BLaER1 treated with 17β-estradiol and CSF1 and Interleukin-3, amounts not matched to agents 10 nM and 100 nM (cell line): ENCODE results near the gene ARL13A.

Experiments
- H3K27ac ChIP-seq, 11 experiments: shearing (Covaris generic); formaldehyde crosslinking; 2 replicates each; pipeline ENCODE4 v1.8.1; 2022
- H3K27me3 ChIP-seq, 11 experiments: shearing (Covaris generic); formaldehyde crosslinking; 2 replicates each; pipeline ENCODE4 v1.8.1; 2022
- H3K36me3 ChIP-seq, 11 experiments: shearing (Covaris generic); formaldehyde crosslinking; 2 replicates each; pipeline ENCODE4 v1.8.1; 2022
- H3K4me1 ChIP-seq, 10 experiments: shearing (Covaris generic); formaldehyde crosslinking; 2 replicates each; pipeline ENCODE4 v1.8.1; 2022
- H3K4me2 ChIP-seq, 11 experiments: shearing (Covaris generic); formaldehyde crosslinking; 2 replicates each; pipeline ENCODE4 v1.8.1; 2022
- H3K4me3 ChIP-seq, 10 experiments: shearing (Covaris generic); formaldehyde crosslinking; 2 replicates each; pipeline ENCODE4 v1.8.1; 2022
- H3K9ac ChIP-seq, 11 experiments: shearing (Covaris generic); formaldehyde crosslinking; 2 replicates each; pipeline ENCODE4 v1.8.1; 2022
- H3K9me3 ChIP-seq, 11 experiments: shearing (Covaris generic); formaldehyde crosslinking; replicated peaks in 1 of 11; 2 replicates each; pipeline ENCODE4 v1.8.1; 2022
- H4K20me1 ChIP-seq, 11 experiments: shearing (Covaris generic); formaldehyde crosslinking; 2 replicates each; pipeline ENCODE4 v1.8.1; 2022
- Cebpa-rat ChIP-seq, 11 experiments: shearing (Covaris generic); IDR thresholded peaks; 2 replicates each; pipeline ENCODE4 v1.8.1; 2022

ARL13A gene

DNA sequence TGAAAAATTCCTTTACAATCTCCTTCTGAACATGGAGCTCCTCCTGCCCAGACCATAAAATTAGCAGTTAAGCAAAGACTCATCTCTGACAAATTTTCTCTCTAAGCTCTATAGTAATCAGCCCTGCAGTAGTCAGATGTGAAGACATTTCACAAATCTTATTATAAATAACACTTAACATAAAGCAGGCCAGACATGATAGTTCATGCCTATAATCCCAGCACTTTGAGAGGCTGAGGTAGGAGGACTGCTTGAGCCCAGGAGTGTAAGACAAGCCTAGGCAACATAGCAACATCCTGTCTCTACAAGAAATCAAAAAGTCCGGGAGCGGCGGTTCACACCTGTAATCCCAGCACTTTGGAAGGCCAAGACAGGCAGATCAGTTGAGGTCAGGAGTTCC is 52.5 kb downstream of the ARL13A start:
- Histone ChIP-seq H3K27me3 (no peaks in the 10 kb centered on the region), H3K9ac (no peak overlapping the region), H3K9me3 (no peaks in the 10 kb centered on the region), H3K27ac (no peak overlapping the region), H3K36me3 (peaks cover 41 to 86% (median 60%) of the 10 kb centered on the region in 11 experiments; a peak in 21 of 22 replicates), H3K4me2 (no peak overlapping the region), H3K4me1 (no peaks in the 10 kb centered on the region), H3K4me3 (no peak overlapping the region), H4K20me1 (no peaks in the 10 kb centered on the region)
- TF ChIP-seq Cebpa-rat (IDR thresholded peaks at IDR 0.05) = no peak

- H3K9ac ChIP-seq = no peak overlapping the region
- peaks cover 31 to 76% (median 53%) of the 10 kb centered on the region in 11 experiments; a peak in 21 of 22 replicates for H3K36me3 ChIP-seq
- no peak overlapping the region for H3K27ac ChIP-seq
- no peaks in the 10 kb centered on the region for H3K9me3 ChIP-seq
- H3K4me2 ChIP-seq = no peak overlapping the region
- H3K4me1 ChIP-seq = no peaks in the 10 kb centered on the region
- H3K4me3 ChIP-seq = no peak overlapping the region
- H4K20me1 ChIP-seq = no peaks in the 10 kb centered on the region
- no peak for TF ChIP-seq Cebpa-rat (IDR thresholded peaks at IDR 0.05)
- H3K27me3 ChIP-seq = no peaks in the 10 kb centered on the region
Measured at GRCh38 chrX:101025126-101025525, 55.6 kb downstream of the ARL13A start.

DNA sequence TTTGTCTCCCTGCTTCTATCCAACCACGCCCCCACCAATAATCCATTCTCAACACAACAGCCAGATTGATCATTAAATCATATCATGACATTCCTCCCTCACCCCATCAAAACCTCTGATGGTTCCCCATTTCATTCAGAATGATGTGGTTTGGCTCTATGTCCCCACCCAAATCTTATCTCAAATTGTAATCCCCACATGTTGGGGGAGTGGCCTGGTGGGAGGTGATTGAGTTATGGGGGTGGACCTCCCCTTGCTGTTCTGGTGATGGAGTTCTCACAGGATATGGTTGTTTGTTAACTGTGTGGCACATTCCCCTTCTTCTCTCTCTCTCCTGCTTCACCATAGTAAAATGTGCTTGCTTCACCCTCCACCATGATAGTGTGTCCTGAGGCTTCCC is 59.1 kb downstream of the ARL13A start:
- no peak overlapping the region for H3K4me3 ChIP-seq
- H3K27ac ChIP-seq = no peak overlapping the region
- H4K20me1 ChIP-seq = no peaks in the 10 kb centered on the region
- no peak overlapping the region for H3K4me2 ChIP-seq
- peaks cover 23 to 70% (median 38%) of the 10 kb centered on the region in 11 experiments; a peak in 20 of 22 replicates for H3K36me3 ChIP-seq
- H3K9ac ChIP-seq = no peak overlapping the region
- no peak for TF ChIP-seq Cebpa-rat (IDR thresholded peaks at IDR 0.05)
- H3K27me3 ChIP-seq = no peaks in the 10 kb centered on the region
- H3K9me3 ChIP-seq = no peaks in the 10 kb centered on the region
- H3K4me1 ChIP-seq = no peaks in the 10 kb centered on the region

GRCh38 chrX:101029665-101030064 is 60.2 kb downstream of the ARL13A start:
- Histone ChIP-seq H4K20me1 (no peaks in the 10 kb centered on the region), H3K27ac (no peak overlapping the region), H3K4me2 (no peak overlapping the region), H3K9me3 (no peaks in the 10 kb centered on the region), H3K4me1 (no peaks in the 10 kb centered on the region), H3K36me3 (peaks cover 25 to 69% (median 34%) of the 10 kb centered on the region in 11 experiments; a peak in 21 of 22 replicates), H3K9ac (no peak overlapping the region), H3K27me3 (no peaks in the 10 kb centered on the region), H3K4me3 (no peak overlapping the region)
- TF ChIP-seq Cebpa-rat (IDR thresholded peaks at IDR 0.05) = no peak

- H3K9me3 ChIP-seq = no peaks in the 10 kb centered on the region
- H3K36me3 ChIP-seq = peaks cover 21 to 94% (median 58%) of the 10 kb centered on the region in 11 experiments; a peak in 21 of 22 replicates
- H3K4me2 ChIP-seq = no peak overlapping the region
- H3K27me3 ChIP-seq = no peaks in the 10 kb centered on the region
- H3K4me3 ChIP-seq = no peak overlapping the region
- H4K20me1 ChIP-seq = no peaks in the 10 kb centered on the region
- no peak overlapping the region for H3K9ac ChIP-seq
- H3K27ac ChIP-seq = no peak overlapping the region
- no peak for TF ChIP-seq Cebpa-rat (IDR thresholded peaks at IDR 0.05)
- no peaks in the 10 kb centered on the region for H3K4me1 ChIP-seq
Measured at GRCh38 chrX:101037231-101037630, 67.7 kb downstream of the ARL13A start.

GRCh38 chrX:101040197-101040596 is 70.7 kb downstream of the ARL13A start:
- no peak overlapping the region for H3K9ac ChIP-seq
- no peak overlapping the region for H3K4me3 ChIP-seq
- H3K4me2 ChIP-seq = no peak overlapping the region
- TF ChIP-seq Cebpa-rat (IDR thresholded peaks at IDR 0.05) = no peak
- H4K20me1 ChIP-seq = no peaks in the 10 kb centered on the region
- no peaks in the 10 kb centered on the region for H3K27me3 ChIP-seq
- H3K36me3 ChIP-seq = peaks cover 21 to 83% (median 52%) of the 10 kb centered on the region in 11 experiments; a peak in 21 of 22 replicates
- no peaks in the 10 kb centered on the region for H3K9me3 ChIP-seq
- H3K4me1 ChIP-seq = no peaks in the 10 kb centered on the region
- no peak overlapping the region for H3K27ac ChIP-seq
